A549 treated with ZK216348 at 1 μM for 4 hours (cell line): ENCODE results near the gene SYNPR. TPM values are rescaled to one million over a fixed set of nuclear protein-coding genes. Genes with fewer than 3 reads are reported as not detected.

Experiments
- total RNA-seq: library from RNA; stranded (reverse); fragments of 200-300 nt; extraction: Qiagen RNA extraction; gene quantifications from 5 replicates; pipeline ENCODE4 v1.2.3, GENCODE V29; 2022; ENCODE audit warnings: low read depth

Gene SYNPR
- total RNA-seq: not detected in 5 replicates

DNA sequence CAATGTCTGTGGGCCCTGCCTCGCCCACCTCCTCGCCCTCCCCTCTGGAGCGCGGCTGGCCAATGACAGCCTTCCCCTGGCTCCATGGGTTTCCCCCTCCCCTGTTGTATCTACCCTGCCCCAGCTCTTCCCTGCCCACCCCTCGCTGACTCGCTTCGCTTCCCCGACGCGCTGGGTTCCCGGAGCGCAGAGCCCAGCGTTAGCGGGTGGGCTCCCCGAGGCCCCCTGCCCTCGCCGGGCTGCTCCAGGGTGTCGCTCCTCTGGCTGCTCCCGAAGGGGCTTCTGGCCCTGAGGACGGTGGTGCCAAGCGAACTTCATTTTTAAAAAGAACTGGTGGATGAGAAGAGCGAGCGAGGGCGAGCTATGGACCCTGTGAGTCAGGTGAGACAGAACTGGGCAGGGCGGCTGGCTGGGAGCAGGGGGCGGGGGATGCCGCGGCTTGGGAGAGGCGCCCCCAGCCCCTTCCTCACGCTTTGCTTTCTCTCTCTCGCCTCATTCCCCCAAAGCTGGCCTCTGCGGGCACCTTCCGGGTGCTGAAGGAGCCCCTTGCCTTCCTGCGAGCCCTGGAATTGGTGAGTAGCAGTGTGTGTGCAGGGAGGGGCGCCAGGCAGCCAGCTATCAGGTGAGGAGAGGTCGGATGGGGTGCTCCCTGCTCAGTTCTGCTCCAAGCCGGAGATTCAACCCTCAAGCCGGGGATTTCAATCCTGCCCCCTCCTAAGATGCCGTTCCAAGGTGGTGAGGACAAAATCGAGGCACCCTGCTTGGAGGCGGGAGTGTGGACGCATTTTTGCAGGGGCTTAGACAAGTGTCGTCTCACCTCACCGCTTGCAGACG lies at the start of gene SYNPR:
Gene SYNPR (plus strand): TSS at position 138 of the 834 bp plus-strand sequence.

DNA sequence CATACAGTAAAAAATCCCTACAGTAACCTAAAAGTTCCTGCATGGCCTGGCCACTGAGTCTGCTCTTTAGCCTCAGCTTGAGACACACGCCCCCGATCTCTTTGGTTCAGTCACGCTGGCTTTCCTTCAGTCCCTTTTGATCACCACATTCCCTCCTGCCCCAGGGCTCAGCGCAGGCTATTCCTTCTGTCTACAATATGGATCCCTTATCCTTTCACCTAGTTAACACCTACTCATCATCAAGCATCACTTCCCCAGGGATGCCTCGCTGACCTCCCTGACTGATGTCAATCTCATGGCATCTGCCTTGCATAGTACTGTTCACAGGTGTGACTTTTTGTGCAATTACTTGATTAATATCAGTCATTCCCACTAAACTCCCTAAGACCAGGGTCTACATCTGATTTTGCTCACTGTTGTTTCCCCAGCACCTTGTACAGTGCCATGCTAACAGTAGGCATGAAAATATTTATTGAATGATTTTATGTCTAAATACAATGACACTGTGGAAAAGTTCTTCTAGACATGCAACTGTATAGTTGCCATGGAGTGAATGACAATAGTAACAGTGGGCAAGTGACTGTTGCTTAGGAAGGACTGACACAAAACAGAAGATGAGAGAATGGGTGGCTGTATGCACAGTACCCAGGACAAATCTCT lies 374.1 kb downstream of the SYNPR start, which contains the start of gene SNTN:
Gene SNTN (plus strand): TSS at position 610 of the 660 bp plus-strand sequence. CDS start 13 bp downstream, at position 623.

